Naive B cell (primary cell): ENCODE measurements around the gene PSTK. TPM values are rescaled to one million over a fixed set of nuclear protein-coding genes. Genes with fewer than 3 reads are reported as not detected.

Experiments
- ATAC-seq, 2 donors: fragments of 150-1000 bp; cut with Tn5 transposase; 2 replicates each; pipeline ENCODE4 v1.10.0; 2021; ENCODE audit warnings: low read depth in 2 of 2, mild to moderate bottlenecking in 2 of 2, moderate library complexity in 2 of 2
- DNase-seq: peaks from one replicate; pipeline ENCODE4 v3.0.0; 2022
- H3K27ac Mint-ChIP-seq, 6 donors: one replicate each; pipeline ENCODE4 v1.8.0; 2020 to 2022; ENCODE audit warnings: mild to moderate bottlenecking in 6 of 6, mixed read lengths in 6 of 6, moderate library complexity in 5 of 6, inconsistent platforms in 2 of 6
- H3K27me3 Mint-ChIP-seq, 3 donors: one replicate each; pipeline ENCODE4 v1.8.0; 2021 to 2022; ENCODE audit warnings: mixed read lengths in 3 of 3, mild to moderate bottlenecking in 1 of 3
- H3K36me3 Mint-ChIP-seq, 2 donors: one replicate each; pipeline ENCODE4 v1.8.0; 2020 to 2022; ENCODE audit warnings: mixed read lengths in 2 of 2, inconsistent platforms in 1 of 2, mild to moderate bottlenecking in 1 of 2
- H3K4me1 Mint-ChIP-seq, 3 donors: one replicate each; pipeline ENCODE4 v1.8.0; 2020 to 2022; ENCODE audit warnings: mixed read lengths in 3 of 3, inconsistent platforms in 1 of 3, mild to moderate bottlenecking in 1 of 3, moderate library complexity in 1 of 3
- H3K4me3 Mint-ChIP-seq, 8 donors: one replicate each; pipeline ENCODE4 v1.8.0; 2020 to 2022; ENCODE audit warnings: mild to moderate bottlenecking in 8 of 8, mixed read lengths in 8 of 8, moderate library complexity in 8 of 8, inconsistent platforms in 2 of 8
- H3K9me3 Mint-ChIP-seq, 7 donors: one replicate each; pipeline ENCODE4 v1.8.0; 2020 to 2022; ENCODE audit warnings: mixed read lengths in 7 of 7, mild to moderate bottlenecking in 5 of 7, inconsistent platforms in 2 of 7, moderate library complexity in 1 of 7
- polyA plus RNA-seq, 6 donors: library from polyadenylated mRNA; unstranded; fragments of 300-500 nt; fragmentation: Illumina TruSeq; gene quantifications; one replicate each; pipeline ENCODE4 v1.2.3, GENCODE V29; 2021; ENCODE audit warnings: low read depth in 6 of 6

PSTK gene
- polyA plus RNA-seq, 6 donors from 2014 or later: 3.5 to 7.8 (median 6.7) TPM

DNA sequence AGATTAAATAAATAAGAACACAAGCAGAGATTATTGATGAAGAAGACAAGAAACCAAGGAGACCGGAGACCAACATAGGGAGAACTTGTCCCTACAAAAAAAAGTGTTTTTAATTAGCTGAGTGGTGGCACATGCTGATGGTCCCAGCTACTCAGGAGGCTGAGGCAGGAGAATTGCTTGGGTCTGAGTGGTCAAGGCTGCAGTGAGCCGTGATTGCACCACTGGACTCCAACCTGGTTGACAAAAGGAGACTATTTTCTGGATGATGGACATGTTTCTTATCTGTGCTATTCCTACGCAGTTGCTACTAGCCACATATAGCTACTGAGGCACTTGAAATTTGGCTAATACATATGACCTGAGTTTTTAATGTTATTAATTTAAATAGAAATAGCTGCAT, 18.7 kb downstream of the PSTK start:
- Mint-ChIP-seq H3K27ac (no peak overlapping the region), H3K9me3 (no peaks in the 10 kb centered on the region), H3K27me3 (no peaks in the 10 kb centered on the region), H3K36me3 (no peaks in the 10 kb centered on the region), H3K4me3 (no peak overlapping the region), H3K4me1 (peaks cover 21 to 32% (median 29%) of the 10 kb centered on the region in 3 donors)
- DNase-seq (no peak), ATAC-seq (no peak)

- Mint-ChIP-seq H3K9me3 (no peaks in the 10 kb centered on the region), H3K4me3 (peak overlapping the region in 1 of 8 donors; percentile 24), H3K27ac (peak overlapping the region in 2 of 6 donors; percentile 40 to 47), H3K27me3 (no peaks in the 10 kb centered on the region), H3K36me3 (no peaks in the 10 kb centered on the region), H3K4me1 (peaks cover 21 to 32% (median 30%) of the 10 kb centered on the region in 3 donors)
- DNase-seq (no peak), ATAC-seq (no peak)
Measured at GRCh38 chr10:122999347-122999746, 19.1 kb downstream of the PSTK start.

GRCh38 chr10:123000155-123000554, 20.0 kb downstream of the PSTK start:
- H3K36me3 Mint-ChIP-seq: no peaks in the 10 kb centered on the region
- no peak for ATAC-seq
- peaks cover 27 to 30% (median 29%) of the 10 kb centered on the region in 3 donors for H3K4me1 Mint-ChIP-seq
- no peak overlapping the region for H3K4me3 Mint-ChIP-seq
- no peaks in the 10 kb centered on the region for H3K9me3 Mint-ChIP-seq
- peak overlapping the region in 1 of 6 donors; percentile 54 for H3K27ac Mint-ChIP-seq
- DNase-seq: no peak
- H3K27me3 Mint-ChIP-seq: no peaks in the 10 kb centered on the region

- H3K27ac Mint-ChIP-seq: peak overlapping the region in 1 of 6 donors; percentile 19
- H3K36me3 Mint-ChIP-seq: no peaks in the 10 kb centered on the region
- H3K4me1 Mint-ChIP-seq: peaks cover 29 to 39% (median 32%) of the 10 kb centered on the region in 3 donors
- no peak for DNase-seq
- H3K9me3 Mint-ChIP-seq: no peaks in the 10 kb centered on the region
- H3K27me3 Mint-ChIP-seq: no peaks in the 10 kb centered on the region
- H3K4me3 Mint-ChIP-seq: no peak overlapping the region
- no peak for ATAC-seq
Measured at GRCh38 chr10:123001370-123001769, 21.2 kb downstream of the PSTK start.

- Mint-ChIP-seq H3K9me3 (no peaks in the 10 kb centered on the region), H3K4me3 (no peak overlapping the region), H3K27me3 (no peaks in the 10 kb centered on the region), H3K27ac (no peak overlapping the region), H3K36me3 (peaks cover 4 to 8% of the 10 kb centered on the region in 2 donors), H3K4me1 (peaks cover 44 to 57% (median 47%) of the 10 kb centered on the region in 3 donors)
- ATAC-seq (no peak), DNase-seq (no peak)
Measured at GRCh38 chr10:123004298-123004697, 24.1 kb downstream of the PSTK start.

DNA sequence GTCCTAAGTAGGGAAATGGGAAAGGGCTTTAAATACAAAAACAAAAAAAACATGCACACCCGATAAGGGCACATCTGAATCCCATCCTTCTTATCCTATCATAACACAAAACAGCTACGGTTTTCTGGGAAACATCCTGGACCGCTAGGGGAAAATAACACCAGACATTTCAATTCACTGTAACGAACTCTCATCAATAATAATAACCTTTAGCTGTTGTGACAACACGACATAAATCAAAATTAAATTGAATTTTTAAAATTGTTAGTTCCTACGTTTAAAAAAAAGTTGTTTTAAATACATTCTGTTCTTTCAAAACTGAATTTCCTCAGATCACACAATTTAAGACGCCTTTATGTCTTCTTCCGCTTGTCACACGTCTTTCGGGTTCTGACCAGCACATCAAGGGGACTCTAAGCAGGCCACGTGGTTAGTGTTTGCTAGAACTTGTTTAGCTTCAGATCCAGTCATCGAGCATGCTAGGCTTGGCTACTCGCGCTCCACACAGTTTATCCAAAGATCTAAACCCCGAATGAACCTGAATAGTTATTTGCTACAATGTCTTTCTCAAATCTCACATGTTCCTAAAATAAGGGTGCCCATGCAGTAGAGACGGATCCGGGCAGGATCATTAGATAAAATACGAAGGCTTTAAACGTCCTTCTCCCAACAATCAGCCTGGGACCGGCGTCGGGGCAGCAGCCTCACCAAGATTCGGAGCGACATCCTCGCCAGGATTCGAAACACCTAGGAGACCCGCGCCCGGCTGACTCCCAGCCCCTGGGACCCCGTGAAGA, 27.6 kb downstream of the PSTK start:
- Mint-ChIP-seq H3K27me3 (no peaks in the 10 kb centered on the region), H3K4me1 (peaks cover 38 to 45% (median 39%) of the 10 kb centered on the region in 3 donors), H3K4me3 (peak overlapping the region; percentile 93 to 100 (median 100)), H3K27ac (peak overlapping the region; percentile 98 to 100 (median 99)), H3K9me3 (no peaks in the 10 kb centered on the region), H3K36me3 (peaks cover 10 to 16% of the 10 kb centered on the region in 2 donors)
- ATAC-seq: peak in 1 of 2 donors; percentile 6
- no peak for DNase-seq

DNA sequence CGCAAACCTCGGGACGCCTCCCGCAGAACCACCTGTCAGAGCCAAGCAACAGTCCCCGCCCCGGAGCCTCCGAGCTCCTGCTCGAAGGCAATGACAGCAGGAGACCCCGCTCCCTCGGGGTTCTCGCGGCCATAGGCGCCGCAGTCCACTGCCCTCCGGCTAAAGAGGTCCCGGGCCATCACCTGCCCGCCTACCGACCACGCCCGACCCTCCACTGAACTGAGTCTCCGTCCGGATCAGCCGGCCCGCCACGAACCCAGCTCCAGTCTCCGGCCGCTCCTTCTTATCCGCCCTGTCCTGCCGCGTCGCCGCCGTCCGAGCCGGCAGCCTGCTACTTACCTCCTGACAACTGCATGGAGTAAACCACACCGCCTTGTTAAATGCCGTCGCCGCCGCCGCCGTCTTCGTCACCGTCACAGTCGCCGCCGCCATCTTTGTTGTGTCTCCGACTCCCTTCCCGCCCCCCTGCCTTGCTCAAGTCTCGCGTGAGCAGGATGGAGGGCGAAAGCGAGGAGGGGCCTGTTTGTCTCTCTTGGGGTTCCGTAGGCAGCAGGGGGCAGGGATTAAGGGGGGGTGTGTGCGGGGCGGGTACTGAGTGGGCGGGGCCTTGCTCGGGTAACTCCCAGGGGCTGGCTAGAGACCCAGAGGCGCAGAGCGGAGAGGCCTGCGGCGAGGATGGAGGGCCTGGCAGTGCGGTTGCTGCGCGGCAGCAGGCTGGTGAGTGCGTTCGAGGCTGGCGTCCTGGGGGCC, 28.3 kb downstream of the PSTK start, which contains the start of the genes ACADSB and IKZF5:
Gene ACADSB, plus strand, starts transcription at position 652 of the 750 bp plus-strand sequence. Its CDS starts 24 bp downstream, at position 676.
Gene IKZF5, minus strand, starts transcription at position 441 of the 750 bp plus-strand sequence. CDS start 10,170 bp downstream, outside the sequence.
- peak within 1 kb of the TSS; percentile 93 to 100 (median 100) for H3K4me3 Mint-ChIP-seq
- ATAC-seq (peak; percentile 85 to 88), DNase-seq (peak; percentile 95)
- H3K9me3 Mint-ChIP-seq: no peaks in the 10 kb centered on the region
- peak within 1 kb of the TSS; percentile 98 to 100 (median 99) for H3K27ac Mint-ChIP-seq
- peaks cover 10 to 17% of the 10 kb centered on the region in 2 donors for H3K36me3 Mint-ChIP-seq
- no peaks in the 10 kb centered on the region for H3K27me3 Mint-ChIP-seq
- H3K4me1 Mint-ChIP-seq: peaks cover 38 to 45% (median 39%) of the 10 kb centered on the region in 3 donors

- ATAC-seq (peak in 1 of 2 donors; percentile 10), DNase-seq (peak; percentile 9)
- Mint-ChIP-seq H3K9me3 (no peaks in the 10 kb centered on the region), H3K27me3 (no peaks in the 10 kb centered on the region), H3K36me3 (peaks cover 10 to 23% of the 10 kb centered on the region in 2 donors), H3K4me3 (peak overlapping the region; percentile 93 to 100 (median 100)), H3K27ac (peak overlapping the region; percentile 68 to 100 (median 99)), H3K4me1 (peaks cover 36 to 43% (median 38%) of the 10 kb centered on the region in 3 donors)
Measured at GRCh38 chr10:123009105-123009820, 29.1 kb downstream of the PSTK start.

- no peak overlapping the region for H3K27ac Mint-ChIP-seq
- no peak for ATAC-seq
- peaks cover 20 to 31% (median 29%) of the 10 kb centered on the region in 3 donors for H3K4me1 Mint-ChIP-seq
- no peak for DNase-seq
- peak overlapping the region in 1 of 8 donors; percentile 25 for H3K4me3 Mint-ChIP-seq
- peaks cover 10 to 25% of the 10 kb centered on the region in 2 donors for H3K36me3 Mint-ChIP-seq
- H3K9me3 Mint-ChIP-seq: no peaks in the 10 kb centered on the region
- no peaks in the 10 kb centered on the region for H3K27me3 Mint-ChIP-seq
Measured at GRCh38 chr10:123011987-123012386, 31.8 kb downstream of the PSTK start.

GRCh38 chr10:123013456-123014419, 33.5 kb downstream of the PSTK start:
- Mint-ChIP-seq H3K27ac (no peak overlapping the region), H3K4me3 (peak overlapping the region in 1 of 8 donors; percentile 40), H3K4me1 (peaks cover 9 to 25% (median 22%) of the 10 kb centered on the region in 3 donors), H3K27me3 (no peaks in the 10 kb centered on the region), H3K9me3 (peaks cover 0 to 7% (median 0%) of the 10 kb centered on the region in 7 donors), H3K36me3 (peaks cover 6 to 19% of the 10 kb centered on the region in 2 donors)
- no peak for DNase-seq
- no peak for ATAC-seq

DNA sequence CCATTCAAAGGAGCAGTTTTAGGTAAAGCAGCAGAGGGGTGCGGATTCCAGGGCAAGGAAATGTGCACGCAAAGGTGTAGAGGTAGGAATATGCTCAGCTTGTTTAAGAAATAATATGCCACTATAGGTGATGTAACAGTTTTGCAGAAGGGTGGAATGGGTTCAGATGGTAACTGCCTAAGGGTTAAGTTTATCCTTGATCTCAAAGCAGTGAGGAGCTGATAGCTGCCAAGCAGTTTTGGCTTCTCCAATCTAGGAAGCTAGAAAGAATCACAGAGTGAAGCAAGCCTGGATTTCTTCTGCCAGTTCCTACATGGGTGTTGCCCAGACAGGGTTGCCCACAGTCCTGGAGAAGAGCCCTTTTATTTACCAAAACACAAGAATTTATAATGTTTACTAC, 34.6 kb downstream of the PSTK start:
- ATAC-seq (no peak), DNase-seq (no peak)
- peaks cover 2 to 16% (median 14%) of the 10 kb centered on the region in 3 donors for H3K4me1 Mint-ChIP-seq
- H3K9me3 Mint-ChIP-seq: peaks cover 0 to 7% (median 0%) of the 10 kb centered on the region in 7 donors
- H3K4me3 Mint-ChIP-seq: no peak overlapping the region
- H3K27ac Mint-ChIP-seq: no peak overlapping the region
- H3K36me3 Mint-ChIP-seq: peaks cover 6 to 17% of the 10 kb centered on the region in 2 donors
- no peaks in the 10 kb centered on the region for H3K27me3 Mint-ChIP-seq

GRCh38 chr10:123016228-123016627, 36.0 kb downstream of the PSTK start:
- Mint-ChIP-seq H3K9me3 (peaks cover 0 to 7% (median 0%) of the 10 kb centered on the region in 7 donors), H3K36me3 (peaks cover 6 to 17% of the 10 kb centered on the region in 2 donors), H3K27me3 (no peaks in the 10 kb centered on the region), H3K4me3 (peak overlapping the region in 1 of 8 donors; percentile 30), H3K4me1 (peaks cover 0 to 6% (median 3%) of the 10 kb centered on the region in 3 donors), H3K27ac (no peak overlapping the region)
- ATAC-seq (no peak), DNase-seq (no peak)
